HFFc6 (cell line): ENCODE measurements around the gene SLC26A2. TPM values are rescaled to one million over a fixed set of nuclear protein-coding genes. Genes with fewer than 3 reads are reported as not detected.

Source experiments
- DNase-seq: peaks from one replicate; pipeline ENCODE4 v3.0.0-alpha.2; 2018
- H3K27ac Mint-ChIP-seq: 2 replicates; pipeline ENCODE4 v1.8.0; 2020; ENCODE audit warnings: mild to moderate bottlenecking, mixed read lengths
- H3K27me3 Mint-ChIP-seq: 2 replicates; pipeline ENCODE4 v1.8.0; 2021; ENCODE audit warnings: mild to moderate bottlenecking, moderate library complexity, mixed read lengths; ENCODE audit not compliant: insufficient read depth
- H3K36me3 Mint-ChIP-seq: 2 replicates; pipeline ENCODE4 v1.8.0; 2021; ENCODE audit warnings: low read depth, mixed read lengths
- H3K4me1 Mint-ChIP-seq: 2 replicates; pipeline ENCODE4 v1.8.0; 2020; ENCODE audit warnings: low read depth, mixed read lengths
- H3K4me3 Mint-ChIP-seq: 2 replicates; pipeline ENCODE4 v1.8.0; 2020; ENCODE audit warnings: mild to moderate bottlenecking, moderate library complexity, mixed read lengths
- H3K9me3 Mint-ChIP-seq: 2 replicates; pipeline ENCODE4 v1.8.0; 2020; ENCODE audit warnings: mild to moderate bottlenecking, mixed read lengths
- total RNA-seq, 6 experiments: library from RNA; stranded (reverse); fragmentation: NEBNext Ultra II Directional; extraction: Animal tissue kit (Norgen Biotek cat#: 25700); gene quantifications; 2 replicates in 1 of 6; 3 replicates in 5 of 6; pipeline ENCODE4 v1.2.3, GENCODE V29; 2021
- TF ChIP-seq, protein P1 (sequence below): fragments of 200-600 bp; sonication (generic); IDR thresholded peaks from 2 replicates; pipeline ENCODE4 v1.5.0; 2021; ENCODE audit warnings: antibody characterized with exemption, mild to moderate bottlenecking

The SLC26A2 gene
- total RNA-seq, 6 experiments from 2014 or later = 9.5 to 12.9 (median 11.4) TPM

DNA sequence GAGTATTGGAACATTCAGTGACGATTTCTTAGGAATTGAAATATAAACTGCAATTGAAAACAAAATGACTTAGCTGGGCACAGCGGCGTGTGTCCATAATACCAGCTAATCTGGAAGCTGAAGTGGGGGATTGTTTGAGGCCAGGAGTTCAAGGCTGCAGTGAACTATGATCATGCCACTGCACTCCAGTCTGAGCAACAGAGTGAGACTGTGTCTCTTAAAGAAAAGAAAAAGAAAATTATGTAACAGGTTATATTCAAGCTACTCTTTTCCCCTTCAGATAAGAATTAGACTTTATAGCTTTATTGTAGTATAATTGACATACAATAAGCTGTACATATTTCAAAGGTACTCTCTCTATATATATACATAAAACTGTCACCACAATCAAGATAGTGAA, 6.4 kb downstream of the SLC26A2 start:
- peaks cover 2% of the 10 kb centered on the region for H3K4me1 Mint-ChIP-seq
- H3K9me3 Mint-ChIP-seq = no peaks in the 10 kb centered on the region
- H3K4me3 Mint-ChIP-seq = no peak overlapping the region
- H3K27ac Mint-ChIP-seq = no peak overlapping the region
- TF ChIP-seq, protein P1, sequence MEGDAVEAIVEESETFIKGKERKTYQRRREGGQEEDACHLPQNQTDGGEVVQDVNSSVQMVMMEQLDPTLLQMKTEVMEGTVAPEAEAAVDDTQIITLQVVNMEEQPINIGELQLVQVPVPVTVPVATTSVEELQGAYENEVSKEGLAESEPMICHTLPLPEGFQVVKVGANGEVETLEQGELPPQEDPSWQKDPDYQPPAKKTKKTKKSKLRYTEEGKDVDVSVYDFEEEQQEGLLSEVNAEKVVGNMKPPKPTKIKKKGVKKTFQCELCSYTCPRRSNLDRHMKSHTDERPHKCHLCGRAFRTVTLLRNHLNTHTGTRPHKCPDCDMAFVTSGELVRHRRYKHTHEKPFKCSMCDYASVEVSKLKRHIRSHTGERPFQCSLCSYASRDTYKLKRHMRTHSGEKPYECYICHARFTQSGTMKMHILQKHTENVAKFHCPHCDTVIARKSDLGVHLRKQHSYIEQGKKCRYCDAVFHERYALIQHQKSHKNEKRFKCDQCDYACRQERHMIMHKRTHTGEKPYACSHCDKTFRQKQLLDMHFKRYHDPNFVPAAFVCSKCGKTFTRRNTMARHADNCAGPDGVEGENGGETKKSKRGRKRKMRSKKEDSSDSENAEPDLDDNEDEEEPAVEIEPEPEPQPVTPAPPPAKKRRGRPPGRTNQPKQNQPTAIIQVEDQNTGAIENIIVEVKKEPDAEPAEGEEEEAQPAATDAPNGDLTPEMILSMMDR = no peak
- no peaks in the 10 kb centered on the region for H3K36me3 Mint-ChIP-seq
- no peaks in the 10 kb centered on the region for H3K27me3 Mint-ChIP-seq
- no peak for DNase-seq

- Mint-ChIP-seq H3K4me1 (no peaks in the 10 kb centered on the region), H3K9me3 (no peaks in the 10 kb centered on the region), H3K36me3 (no peaks in the 10 kb centered on the region), H3K4me3 (no peak overlapping the region), H3K27me3 (no peaks in the 10 kb centered on the region), H3K27ac (no peak overlapping the region)
- TF ChIP-seq, protein P1 = no peak
- DNase-seq = no peak
Observed at GRCh38 chr5:149969181-149969930, 8.8 kb downstream of the SLC26A2 start.

- H3K4me3 Mint-ChIP-seq = no peak overlapping the region
- TF ChIP-seq, protein P1 = no peak
- H3K4me1 Mint-ChIP-seq = peaks cover 12% of the 10 kb centered on the region
- no peak overlapping the region for H3K27ac Mint-ChIP-seq
- peaks cover 4% of the 10 kb centered on the region for H3K36me3 Mint-ChIP-seq
- no peak for DNase-seq
- H3K27me3 Mint-ChIP-seq = no peaks in the 10 kb centered on the region
- H3K9me3 Mint-ChIP-seq = no peaks in the 10 kb centered on the region
Observed at GRCh38 chr5:149975409-149975808, 14.9 kb downstream of the SLC26A2 start.

GRCh38 chr5:149979896-149980295, 19.3 kb downstream of the SLC26A2 start:
- TF ChIP-seq, protein P1 = no peak

DNA sequence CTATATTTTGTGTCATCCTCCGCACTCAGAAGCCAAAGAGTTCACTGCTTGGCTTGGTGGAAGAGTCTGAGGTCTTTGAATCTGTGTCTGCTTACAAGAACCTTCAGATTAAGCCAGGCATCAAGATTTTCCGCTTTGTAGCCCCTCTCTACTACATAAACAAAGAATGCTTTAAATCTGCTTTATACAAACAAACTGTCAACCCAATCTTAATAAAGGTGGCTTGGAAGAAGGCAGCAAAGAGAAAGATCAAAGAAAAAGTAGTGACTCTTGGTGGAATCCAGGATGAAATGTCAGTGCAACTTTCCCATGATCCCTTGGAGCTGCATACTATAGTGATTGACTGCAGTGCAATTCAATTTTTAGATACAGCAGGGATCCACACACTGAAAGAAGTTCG, 20.6 kb downstream of the SLC26A2 start:
- H3K36me3 Mint-ChIP-seq = peaks cover 9% of the 10 kb centered on the region
- no peak overlapping the region for H3K4me3 Mint-ChIP-seq
- no peaks in the 10 kb centered on the region for H3K27me3 Mint-ChIP-seq

More at GRCh38 chr5:149979896-149980295, 19.3 kb downstream of the SLC26A2 start:
- Mint-ChIP-seq H3K4me3 (no peak overlapping the region), H3K9me3 (no peaks in the 10 kb centered on the region), H3K27ac (no peak overlapping the region), H3K36me3 (peaks cover 9% of the 10 kb centered on the region), H3K4me1 (peaks cover 12% of the 10 kb centered on the region), H3K27me3 (no peaks in the 10 kb centered on the region)
- DNase-seq = no peak

More for the DNA sequence above, 20.6 kb downstream of the SLC26A2 start:
- Mint-ChIP-seq H3K9me3 (no peaks in the 10 kb centered on the region), H3K27ac (no peak overlapping the region), H3K4me1 (peaks cover 7% of the 10 kb centered on the region)
- TF ChIP-seq, protein P1 = no peak
- no peak for DNase-seq
